Ishikawa (cell line): Measurements from ENCODE around the gene SLC44A1.

Experiments used
- CEBPB ChIP-seq: IDR thresholded peaks from 2 replicates; pipeline ENCODE4 v1.6.1; 2012
- CREB1 ChIP-seq: IDR thresholded peaks from 2 replicates; pipeline ENCODE4 v1.6.1; 2012; ENCODE audit warnings: low read depth
- EGR1 ChIP-seq: IDR thresholded peaks from 2 replicates; pipeline ENCODE4 v1.6.1; 2012
- EP300 ChIP-seq: IDR thresholded peaks from 2 replicates; pipeline ENCODE4 v1.6.1; 2012; ENCODE audit warnings: borderline replicate concordance
- FOXM1 ChIP-seq: IDR thresholded peaks from 2 replicates; pipeline ENCODE4 v1.6.1; 2012; ENCODE audit warnings: low read depth, borderline replicate concordance
- MAX ChIP-seq: IDR thresholded peaks from 2 replicates; pipeline ENCODE4 v1.6.1; 2012
- NFIC ChIP-seq: IDR thresholded peaks from 2 replicates; pipeline ENCODE4 v1.6.1; 2012
- RAD21 ChIP-seq: IDR thresholded peaks from 2 replicates; pipeline ENCODE4 v1.6.1; 2012; ENCODE audit warnings: low read depth
- REST ChIP-seq: IDR thresholded peaks from 2 replicates; pipeline ENCODE4 v1.6.1; 2012; ENCODE audit warnings: low read depth, mild to moderate bottlenecking
- TAF1 ChIP-seq: IDR thresholded peaks from 2 replicates; pipeline ENCODE4 v1.6.1; 2012; ENCODE audit warnings: low read depth, mild to moderate bottlenecking
- TCF12 ChIP-seq: IDR thresholded peaks from 2 replicates; pipeline ENCODE4 v1.6.1; 2012; ENCODE audit warnings: low read depth
- TEAD4 ChIP-seq: IDR thresholded peaks from 2 replicates; pipeline ENCODE4 v1.6.1; 2012
- USF1 ChIP-seq: IDR thresholded peaks from 2 replicates; pipeline ENCODE4 v1.6.1; 2012
- YY1 ChIP-seq: IDR thresholded peaks from 2 replicates; pipeline ENCODE4 v1.6.1; 2012; ENCODE audit warnings: low read depth
- ZBTB7A ChIP-seq: IDR thresholded peaks from 2 replicates; pipeline ENCODE4 v1.6.1; 2012; ENCODE audit warnings: low read depth

SLC44A1 gene

GRCh38 chr9:105318729-105319191, 74.3 kb downstream of the SLC44A1 start:
- TF ChIP-seq MAX, result no peak
- no peak for TF ChIP-seq CEBPB
- no peak for TF ChIP-seq REST
- no peak for TF ChIP-seq EP300
- no peak for TF ChIP-seq CREB1
- no peak for TF ChIP-seq NFIC
- TF ChIP-seq EGR1, result no peak
- no peak for TF ChIP-seq TAF1
- TF ChIP-seq FOXM1, result no peak

- TF ChIP-seq MAX, result no peak
- no peak for TF ChIP-seq CREB1
- no peak for TF ChIP-seq USF1
- TF ChIP-seq EP300, result no peak
- no peak for TF ChIP-seq YY1
- no peak for TF ChIP-seq RAD21
- TF ChIP-seq FOXM1, result no peak
Measured at GRCh38 chr9:105319202-105319813, 74.9 kb downstream of the SLC44A1 start.

GRCh38 chr9:105320568-105320967, 76.1 kb downstream of the SLC44A1 start:
- no peak for TF ChIP-seq USF1
- no peak for TF ChIP-seq RAD21
- no peak for TF ChIP-seq FOXM1
- no peak for TF ChIP-seq TAF1
- no peak for TF ChIP-seq TEAD4
- TF ChIP-seq TCF12, result no peak
- TF ChIP-seq EGR1, result no peak
- TF ChIP-seq ZBTB7A, result no peak
- TF ChIP-seq CEBPB, result no peak
- no peak for TF ChIP-seq REST
- no peak for TF ChIP-seq MAX
- TF ChIP-seq EP300, result no peak
- TF ChIP-seq NFIC, result no peak
- no peak for TF ChIP-seq YY1
- TF ChIP-seq CREB1, result no peak

GRCh38 chr9:105328296-105328695, 83.8 kb downstream of the SLC44A1 start:
- TF ChIP-seq YY1 (no peak), CREB1 (no peak), USF1 (no peak), EP300 (no peak), EGR1 (no peak), RAD21 (no peak), NFIC (no peak), MAX (no peak), ZBTB7A (no peak), TEAD4 (no peak), FOXM1 (no peak), REST (no peak)
